Fibroblast of pulmonary artery (primary cell): Measurements from ENCODE around the gene GRIK3.

Experiments
- DNase-seq: peaks from one replicate; pipeline ENCODE4 v3.0.0-alpha.2; 2010; ENCODE audit warnings: low read depth
- H3K4me3 ChIP-seq: replicated peaks from 2 replicates; pipeline ENCODE4 v1.5.1; 2011; ENCODE audit warnings: low read depth, mild to moderate bottlenecking, control low read depth, low read length, moderate library complexity
- TF ChIP-seq, protein P1 (sequence below): IDR thresholded peaks from 2 replicates; pipeline ENCODE4 v1.5.1; 2011; ENCODE audit warnings: mild to moderate bottlenecking, control low read depth, low read length, inconsistent platforms; ENCODE audit errors: missing control alignments

GRIK3 gene

DNA sequence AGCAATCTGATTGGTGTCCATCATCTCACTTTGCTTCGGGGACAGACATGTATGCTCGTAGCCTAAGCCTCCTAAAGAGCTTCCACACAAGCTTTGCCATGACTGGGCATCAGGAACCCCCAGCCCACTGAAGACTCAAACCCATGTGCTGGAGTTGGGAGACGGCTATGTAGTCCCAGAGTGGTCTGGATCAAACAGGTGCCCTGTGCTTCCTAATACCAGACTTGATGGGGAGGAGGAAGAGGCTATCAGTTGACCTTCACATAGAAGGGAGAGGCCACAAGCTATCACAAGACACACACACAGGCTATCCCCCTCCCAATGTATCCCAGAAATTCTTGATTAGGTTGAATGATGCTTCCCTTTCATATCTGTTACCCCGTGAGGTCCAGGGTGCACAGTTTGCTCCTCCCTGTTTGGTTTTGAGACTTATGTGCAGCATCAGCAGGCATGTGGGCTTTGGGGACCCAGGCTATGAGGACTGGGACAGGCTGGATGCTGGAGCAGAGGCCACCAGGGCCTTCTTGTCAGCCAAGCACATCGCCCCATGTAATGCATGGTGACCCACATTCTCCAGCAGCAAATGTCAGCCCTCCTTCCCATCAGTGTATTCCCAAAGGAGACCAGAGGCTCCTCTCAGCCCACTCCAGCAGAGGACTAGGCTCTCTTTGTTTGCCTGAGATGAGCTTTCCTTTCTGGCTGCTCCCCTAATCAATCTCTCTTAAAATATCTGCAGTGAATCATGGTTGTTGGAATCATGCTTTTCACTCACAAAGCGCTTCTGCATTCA lies 159.8 kb downstream of the GRIK3 start:
- H3K4me3 ChIP-seq = no peak overlapping the region
- TF ChIP-seq, protein P1, sequence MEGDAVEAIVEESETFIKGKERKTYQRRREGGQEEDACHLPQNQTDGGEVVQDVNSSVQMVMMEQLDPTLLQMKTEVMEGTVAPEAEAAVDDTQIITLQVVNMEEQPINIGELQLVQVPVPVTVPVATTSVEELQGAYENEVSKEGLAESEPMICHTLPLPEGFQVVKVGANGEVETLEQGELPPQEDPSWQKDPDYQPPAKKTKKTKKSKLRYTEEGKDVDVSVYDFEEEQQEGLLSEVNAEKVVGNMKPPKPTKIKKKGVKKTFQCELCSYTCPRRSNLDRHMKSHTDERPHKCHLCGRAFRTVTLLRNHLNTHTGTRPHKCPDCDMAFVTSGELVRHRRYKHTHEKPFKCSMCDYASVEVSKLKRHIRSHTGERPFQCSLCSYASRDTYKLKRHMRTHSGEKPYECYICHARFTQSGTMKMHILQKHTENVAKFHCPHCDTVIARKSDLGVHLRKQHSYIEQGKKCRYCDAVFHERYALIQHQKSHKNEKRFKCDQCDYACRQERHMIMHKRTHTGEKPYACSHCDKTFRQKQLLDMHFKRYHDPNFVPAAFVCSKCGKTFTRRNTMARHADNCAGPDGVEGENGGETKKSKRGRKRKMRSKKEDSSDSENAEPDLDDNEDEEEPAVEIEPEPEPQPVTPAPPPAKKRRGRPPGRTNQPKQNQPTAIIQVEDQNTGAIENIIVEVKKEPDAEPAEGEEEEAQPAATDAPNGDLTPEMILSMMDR = no peak
- DNase-seq = no peak

DNA sequence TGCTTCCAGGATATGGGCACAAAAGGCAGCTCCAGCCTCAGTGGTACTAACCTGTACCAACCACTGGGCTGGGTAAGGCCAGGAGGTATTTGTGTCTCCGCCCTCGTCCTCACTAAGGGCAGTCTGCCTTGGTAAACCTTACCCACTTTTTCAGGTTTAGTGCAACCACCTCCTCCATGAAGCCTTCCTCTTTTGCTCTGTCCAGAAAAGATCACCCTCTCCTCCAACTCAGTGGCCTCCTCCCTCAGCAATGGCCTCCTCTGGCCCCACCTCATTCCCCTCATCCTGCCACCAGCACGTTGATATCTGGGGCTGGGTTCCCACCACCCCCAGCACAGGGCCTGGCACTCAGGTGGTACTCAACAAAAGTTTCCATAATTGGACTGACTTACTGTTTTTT lies 161.5 kb downstream of the GRIK3 start:
- H3K4me3 ChIP-seq = no peak overlapping the region
- TF ChIP-seq, protein P1 = no peak
- DNase-seq = no peak

DNA sequence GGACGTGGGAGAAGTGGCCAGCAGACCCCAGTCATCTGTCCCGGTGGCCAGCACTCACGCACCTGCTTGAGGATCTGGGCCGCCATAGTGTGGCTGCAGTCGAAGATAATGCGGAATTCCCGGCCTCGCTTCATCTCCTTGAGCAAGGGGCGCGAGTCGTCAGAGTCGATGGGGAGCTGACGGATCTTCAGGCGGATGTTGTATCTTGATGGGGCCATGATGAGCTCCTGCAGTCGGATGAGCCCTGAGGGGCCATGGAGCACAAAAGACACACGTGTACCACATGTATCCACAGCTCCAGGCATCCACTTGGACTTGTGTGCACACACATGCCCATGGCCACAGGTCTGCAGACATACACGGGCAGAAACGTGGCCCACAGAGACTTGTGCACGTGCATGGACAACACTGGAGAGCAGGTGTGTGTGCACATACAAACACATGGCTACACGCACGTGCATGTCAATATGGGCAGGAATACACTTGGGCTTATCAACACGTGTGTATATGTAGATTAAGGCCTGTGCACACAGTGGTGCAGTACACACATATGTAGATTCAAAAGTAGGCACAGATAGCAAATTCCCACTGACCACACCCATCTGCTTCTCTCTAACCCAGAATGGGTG lies 162.1 kb downstream of the GRIK3 start:
- no peak for DNase-seq
- H3K4me3 ChIP-seq = no peak overlapping the region
- TF ChIP-seq, protein P1 = no peak

DNA sequence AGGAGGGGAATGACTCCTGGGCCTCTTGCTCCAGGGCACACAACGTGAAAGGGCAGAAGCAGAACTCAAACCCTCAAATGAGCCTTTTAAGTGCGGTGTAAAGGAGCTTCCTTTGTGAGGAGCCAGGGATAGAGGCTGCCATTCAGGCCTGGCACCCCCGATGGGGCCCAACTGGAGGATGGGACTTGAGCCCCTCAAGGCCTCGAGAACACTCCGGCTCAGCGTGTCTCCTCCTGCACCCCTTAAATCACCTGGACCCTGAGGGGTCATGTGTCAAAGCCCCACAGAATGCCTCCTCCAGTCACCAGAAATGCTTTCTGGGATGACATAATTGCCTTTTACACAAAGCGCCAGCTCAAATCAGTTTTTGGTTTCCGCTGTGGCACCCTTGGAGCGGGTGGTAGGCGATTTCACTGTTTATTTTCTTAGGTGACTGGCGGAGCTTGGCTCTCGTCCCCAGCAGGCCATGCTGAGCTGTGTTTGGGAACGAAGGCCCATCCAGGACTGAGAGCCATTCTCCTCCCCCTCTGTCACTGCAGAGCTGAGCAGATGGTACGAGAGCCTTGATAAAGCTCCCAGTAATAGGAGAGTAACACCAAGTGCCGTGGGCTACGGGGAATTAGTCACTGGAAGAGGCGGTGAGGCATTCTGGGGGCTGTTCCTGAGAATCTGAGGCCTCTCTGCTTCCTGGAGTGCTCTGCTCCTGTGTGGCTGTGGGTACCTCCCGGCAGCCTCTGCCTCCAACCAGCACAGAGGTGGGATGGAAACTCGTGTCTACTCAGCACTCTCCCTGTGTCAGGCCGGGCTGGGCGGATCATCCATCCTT lies 163.0 kb downstream of the GRIK3 start:
- TF ChIP-seq, protein P1 = no peak
- H3K4me3 ChIP-seq = no peak overlapping the region

DNA sequence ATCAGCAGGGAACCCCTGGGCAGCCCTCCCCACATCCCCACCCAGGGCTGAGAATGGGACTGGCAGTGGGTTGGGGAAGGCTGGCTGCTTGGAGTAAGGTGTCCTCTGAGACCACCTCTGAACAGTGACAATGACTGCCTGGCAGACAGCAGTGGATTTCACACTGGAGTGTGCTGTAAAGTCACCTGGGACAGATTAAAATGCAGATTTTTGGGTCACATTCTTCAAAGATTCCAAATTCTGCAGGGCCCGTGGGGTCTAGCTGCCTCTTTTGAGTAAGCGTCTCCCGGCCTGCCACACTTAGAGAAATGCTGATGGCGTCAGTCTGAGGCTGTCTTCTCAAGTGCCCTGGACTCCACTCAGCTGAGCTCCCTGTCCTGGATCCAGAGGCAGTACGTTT lies 164.5 kb downstream of the GRIK3 start:
- H3K4me3 ChIP-seq = no peak overlapping the region
- TF ChIP-seq, protein P1 = no peak
- no peak for DNase-seq

More for the DNA sequence above, 163.0 kb downstream of the GRIK3 start:
- DNase-seq = no peak

DNA sequence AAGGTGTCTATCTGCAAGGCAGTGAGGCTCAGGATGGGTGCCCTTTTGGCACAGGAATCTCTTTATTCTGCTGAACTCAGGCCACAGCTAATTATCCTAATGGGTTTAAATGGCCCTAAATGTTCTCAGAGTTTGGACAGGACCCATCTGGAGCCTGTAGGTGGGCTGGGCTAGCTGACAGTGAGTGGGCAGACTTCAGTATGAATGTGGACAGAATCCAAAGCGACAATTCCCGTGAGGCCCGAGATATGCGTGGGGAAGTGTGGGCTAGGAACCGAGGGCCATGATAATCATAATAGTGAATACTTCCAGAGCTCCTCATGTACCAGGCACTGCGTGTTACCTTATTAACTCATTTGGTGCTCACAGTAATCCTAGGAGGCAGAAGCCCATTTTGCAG lies 165.3 kb downstream of the GRIK3 start:
- DNase-seq = no peak
- no peak overlapping the region for H3K4me3 ChIP-seq
- TF ChIP-seq, protein P1 = no peak
